OCI-LY3 (cell line): ENCODE measurements around the gene COIL.
A peak's percentile ranks its signal among the peaks of the same experiment; 100 is the strongest.

Experiments used
- H2AFZ ChIP-seq: fragments of 200-600, 300-600 bp; shearing (Covaris generic); 2 replicates; pipeline ENCODE4 v1.6.0; 2014; ENCODE audit warnings: antibody characterized with exemption, low read depth, low read length
- H3K27ac ChIP-seq: fragments of 200-600, 300-600 bp; sonication (generic); 2 replicates; pipeline ENCODE4 v1.5.1; 2014; ENCODE audit warnings: mild to moderate bottlenecking, low read length, moderate library complexity, mixed read lengths
- H3K27me3 ChIP-seq: fragments of 200-600, 300-600 bp; sonication (generic); 2 replicates; pipeline ENCODE4 v1.6.1; 2014; ENCODE audit warnings: low read depth, low read length, mixed read lengths
- H3K36me3 ChIP-seq: fragments of 200-600, 300-600 bp; sonication (generic); replicated peaks from 2 replicates; pipeline ENCODE3; 2014; ENCODE audit warnings: low read depth, low read length, mixed read lengths
- H3K4me1 ChIP-seq: fragments of 300-600, 200-600 bp; sonication (generic); 2 replicates; pipeline ENCODE4 v1.6.1; 2014; ENCODE audit warnings: low read length, mixed read lengths
- H3K4me2 ChIP-seq: fragments of 200-600, 300-600 bp; sonication (generic); 2 replicates; pipeline ENCODE4 v1.6.1; 2014; ENCODE audit warnings: low read length, mixed read lengths
- H3K4me3 ChIP-seq: fragments of 300-600, 200-600 bp; sonication (generic); 2 replicates; pipeline ENCODE4 v1.5.1; 2014; ENCODE audit warnings: antibody characterized with exemption, mild to moderate bottlenecking, low read length, moderate library complexity
- H3K79me2 ChIP-seq: fragments of 300-600, 200-600 bp; shearing (Covaris generic); 2 replicates; pipeline ENCODE4 v1.6.1; 2014; ENCODE audit warnings: mild to moderate bottlenecking, low read length, mixed read lengths
- H3K9ac ChIP-seq: fragments of 300-600, 200-600 bp; shearing (Covaris generic); 2 replicates; pipeline ENCODE4 v1.6.0; 2014; ENCODE audit warnings: mild to moderate bottlenecking, low read length, moderate library complexity
- H3K9me3 ChIP-seq: fragments of 200-600, 300-600 bp; shearing (Covaris generic); 2 replicates; pipeline ENCODE4 v1.6.1; 2014; ENCODE audit warnings: low read length, mixed read lengths; ENCODE audit not compliant: insufficient read depth
- H4K20me1 ChIP-seq: fragments of 200-600, 300-600 bp; sonication (generic); 2 replicates; pipeline ENCODE4 v1.6.1; 2016; ENCODE audit warnings: low read length, mixed read lengths; ENCODE audit not compliant: insufficient read depth
- CTCF ChIP-seq: fragments of 200-600, 300-600 bp; sonication (generic); IDR thresholded peaks from 2 replicates; pipeline ENCODE4 v1.5.1; 2014; ENCODE audit warnings: antibody characterized with exemption, low read length, low read depth
- EZH2phosphoT487 ChIP-seq: fragments of 200-600 bp; shearing (Covaris generic); IDR thresholded peaks from 2 replicates; pipeline ENCODE4 v1.6.1; 2018; ENCODE audit warnings: antibody characterized with exemption, mixed run types, low read depth

Gene COIL

DNA sequence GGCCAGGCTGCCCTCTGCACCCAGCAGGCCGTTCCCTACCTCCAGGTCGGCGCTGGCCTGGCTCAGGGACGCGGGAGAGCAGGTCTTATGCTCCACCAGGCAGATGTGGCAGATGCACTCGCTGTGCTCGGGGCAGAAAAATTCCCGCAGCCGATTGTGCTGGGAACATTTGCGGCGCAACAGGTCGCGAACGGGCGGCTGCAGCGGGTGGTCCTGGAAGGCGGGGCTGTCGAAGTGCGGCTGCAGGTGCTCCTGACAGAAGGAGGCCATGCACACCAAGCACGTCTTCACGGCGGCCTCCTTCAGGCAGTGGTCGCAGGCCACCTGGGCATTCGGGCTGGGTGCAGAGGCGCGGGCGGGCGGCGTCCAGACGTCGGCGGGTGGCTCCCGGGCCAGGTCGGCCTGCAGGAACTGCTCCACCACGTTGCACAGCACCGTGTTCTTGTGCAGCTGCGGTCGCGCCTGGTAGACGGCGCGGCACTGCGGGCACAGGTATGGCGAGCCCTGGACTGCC, 47.4 kb downstream of the COIL start:
- Histone ChIP-seq H3K4me3 (peak overlapping the region; percentile 77), H3K27me3 (no peaks in the 10 kb centered on the region), H3K36me3 (peaks cover 26% of the 10 kb centered on the region), H3K4me2 (peak overlapping the region; percentile 92), H3K9me3 (peaks cover 7% of the 10 kb centered on the region; the same call in 1 of the 2 replicates), H4K20me1 (peaks cover 29% of the 10 kb centered on the region), H3K27ac (peak overlapping the region; percentile 15; the same call in 1 of the 2 replicates), H3K9ac (peak overlapping the region; percentile 81), H3K4me1 (peaks cover 52% of the 10 kb centered on the region), H2AFZ (peak overlapping the region; percentile 72; the same call in 1 of the 2 replicates), H3K79me2 (peaks cover 42% of the 10 kb centered on the region)
- TF ChIP-seq EZH2phosphoT487 (no peak), CTCF (no peak)

DNA sequence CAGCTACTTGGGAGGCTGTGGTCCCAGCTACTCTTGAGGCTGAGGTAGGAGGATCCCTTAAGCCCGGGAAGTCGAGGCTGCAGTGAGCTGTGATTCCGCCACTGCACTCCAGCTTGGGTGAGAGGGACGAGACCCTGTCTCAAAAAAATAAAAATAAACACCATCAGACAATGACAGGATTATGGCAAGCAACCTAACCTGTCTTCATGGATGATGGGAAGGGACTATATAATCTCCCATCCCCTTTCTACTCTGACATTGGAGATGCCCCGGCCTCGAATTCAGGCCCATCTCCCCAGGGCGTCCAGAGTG, 47.9 kb downstream of the COIL start:
- H3K9ac ChIP-seq: peak overlapping the region; percentile 81

GRCh38 chr17:56912105-56912999, 48.5 kb downstream of the COIL start:
- H3K4me1 ChIP-seq: peaks cover 63% of the 10 kb centered on the region
- no peaks in the 10 kb centered on the region for H3K27me3 ChIP-seq
- peaks cover 36% of the 10 kb centered on the region for H3K36me3 ChIP-seq
- H2AFZ ChIP-seq: no peak overlapping the region
- TF ChIP-seq CTCF (no peak), EZH2phosphoT487 (no peak)
- peaks cover 3% of the 10 kb centered on the region; the same call in 1 of the 2 replicates for H3K9me3 ChIP-seq
- peaks cover 42% of the 10 kb centered on the region for H3K79me2 ChIP-seq
- H3K9ac ChIP-seq: peak overlapping the region; percentile 81; the same call in 1 of the 2 replicates
- H3K27ac ChIP-seq: no peak overlapping the region
- peaks cover 38% of the 10 kb centered on the region for H4K20me1 ChIP-seq
- peak overlapping the region; percentile 92 for H3K4me2 ChIP-seq
- peak overlapping the region; percentile 77 for H3K4me3 ChIP-seq

More for the DNA sequence above, 47.9 kb downstream of the COIL start:
- Histone ChIP-seq H3K4me2 (peak overlapping the region; percentile 92), H3K27ac (no peak overlapping the region), H3K4me1 (peaks cover 57% of the 10 kb centered on the region), H3K36me3 (peaks cover 30% of the 10 kb centered on the region), H4K20me1 (peaks cover 33% of the 10 kb centered on the region), H3K79me2 (peaks cover 42% of the 10 kb centered on the region), H3K27me3 (no peaks in the 10 kb centered on the region), H3K9me3 (peaks cover 7% of the 10 kb centered on the region; the same call in 1 of the 2 replicates), H3K4me3 (peak overlapping the region; percentile 77), H2AFZ (no peak overlapping the region)
- TF ChIP-seq CTCF: no peak
- TF ChIP-seq EZH2phosphoT487: no peak

DNA sequence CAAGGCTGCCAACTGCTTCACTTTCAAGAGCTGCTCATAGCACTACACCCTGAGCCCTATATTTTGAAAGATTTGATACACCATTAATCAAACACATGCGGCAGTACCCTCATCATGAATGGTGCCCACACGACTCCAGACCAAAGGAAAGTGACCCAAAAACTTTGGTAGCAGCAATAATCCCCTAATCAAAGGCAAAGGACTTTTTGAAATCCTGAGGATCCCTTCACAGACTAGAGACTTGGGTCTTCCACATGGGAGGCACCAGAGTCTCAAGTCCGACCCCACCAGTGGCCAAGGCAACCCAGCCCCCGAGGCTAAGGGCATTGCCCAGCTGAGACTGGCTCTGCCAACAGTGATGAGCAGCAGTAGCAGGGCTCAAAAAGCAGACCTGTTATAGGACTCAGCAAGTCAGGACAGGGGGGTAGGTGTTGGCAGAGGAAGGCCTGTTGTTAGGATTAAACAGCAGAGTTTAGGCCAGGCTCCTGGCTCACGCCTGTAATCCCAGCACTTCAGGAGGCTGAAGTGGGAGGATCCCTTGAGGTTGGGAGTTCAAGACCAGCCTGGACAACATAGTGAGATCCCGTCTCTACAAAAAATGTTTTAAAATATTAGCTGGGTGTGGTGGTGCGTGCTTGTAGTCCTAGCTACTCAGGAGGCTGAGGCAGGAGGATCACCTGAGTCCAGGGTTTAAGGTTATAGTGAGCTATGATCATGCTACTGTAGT, 50.2 kb downstream of the COIL start:
- TF ChIP-seq EZH2phosphoT487: no peak
- no peak for TF ChIP-seq CTCF

More for the DNA sequence above, 50.2 kb downstream of the COIL start:
- H3K36me3 ChIP-seq: peaks cover 48% of the 10 kb centered on the region
- peaks cover 56% of the 10 kb centered on the region for H3K4me1 ChIP-seq
- H3K79me2 ChIP-seq: peaks cover 42% of the 10 kb centered on the region
- H3K9ac ChIP-seq: no peak overlapping the region
- no peak overlapping the region for H3K4me3 ChIP-seq
- H3K4me2 ChIP-seq: no peak overlapping the region
- peaks cover 49% of the 10 kb centered on the region for H4K20me1 ChIP-seq
- H3K9me3 ChIP-seq: no peaks in the 10 kb centered on the region
- H3K27ac ChIP-seq: no peak overlapping the region
- H3K27me3 ChIP-seq: no peaks in the 10 kb centered on the region
- no peak overlapping the region for H2AFZ ChIP-seq
